NCI-H1417 (cell line): ENCODE data around the gene UBE2F.
"Not testable (repeated sequence)": the region's sequence is repeated elsewhere in the genome, so short reads cannot be mapped to it uniquely, and the experiment has no call there.

Experiments used
- DNase-seq, 3 experiments: peaks; one replicate each; lab custom pipeline; 2025; lab: John Stamatoyannopoulos, UW

UBE2F gene

GRCh38 chr2:238020816-238021215 is 54.0 kb downstream of the UBE2F start:
- no peak for DNase-seq

- no peak for DNase-seq
Observed at GRCh38 chr2:238021327-238021726, 54.5 kb downstream of the UBE2F start.

DNA sequence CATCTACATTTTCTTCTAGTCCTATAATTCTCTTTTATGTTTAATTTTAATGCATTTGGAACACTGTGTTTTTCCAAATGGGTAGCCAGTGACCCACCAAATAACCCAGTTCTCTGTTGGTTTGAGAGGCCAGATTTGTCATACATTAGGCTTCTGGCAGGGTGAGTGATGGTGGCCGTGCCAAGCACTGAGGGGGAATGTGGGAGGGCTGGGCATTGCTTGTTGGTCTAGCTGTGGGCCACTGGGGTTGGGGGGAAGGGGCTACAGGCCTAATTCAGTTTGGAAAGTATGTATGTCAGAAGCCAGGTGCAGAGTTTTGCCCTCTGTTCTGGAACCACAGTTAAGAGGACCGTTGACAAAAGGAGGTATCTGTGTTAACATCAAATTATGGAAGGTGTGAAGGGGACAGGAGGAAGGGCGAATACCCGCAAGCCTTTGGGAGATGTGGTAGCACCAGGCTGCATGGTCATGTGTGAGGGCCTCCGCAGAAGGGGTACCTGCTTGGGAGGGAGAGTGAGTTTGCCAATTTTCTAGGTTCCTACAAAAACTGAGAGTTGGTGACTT is 55.9 kb downstream of the UBE2F start:
- DNase-seq, result no peak

- no peak for DNase-seq
Observed at GRCh38 chr2:238023608-238024007, 56.8 kb downstream of the UBE2F start.

DNA sequence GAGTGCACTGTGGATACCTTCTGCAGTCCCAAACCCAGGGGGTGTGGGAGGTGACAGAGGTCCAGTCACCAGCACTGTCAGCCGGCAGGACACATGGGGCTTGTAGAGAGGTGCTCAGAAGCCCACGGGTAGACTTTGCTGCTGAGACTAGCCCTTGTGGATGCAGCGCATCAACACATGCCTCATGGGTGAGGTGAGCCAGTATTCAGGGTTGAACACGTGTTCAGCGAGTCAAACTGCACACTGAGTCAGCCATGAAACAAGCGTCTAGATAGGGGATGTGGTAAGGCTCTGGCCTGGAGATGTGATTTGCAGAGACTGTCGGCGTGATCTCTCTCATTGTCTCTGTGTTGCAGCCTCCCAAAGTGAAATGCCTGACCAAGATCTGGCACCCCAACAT is 58.2 kb downstream of the UBE2F start:
- no peak for DNase-seq

DNA sequence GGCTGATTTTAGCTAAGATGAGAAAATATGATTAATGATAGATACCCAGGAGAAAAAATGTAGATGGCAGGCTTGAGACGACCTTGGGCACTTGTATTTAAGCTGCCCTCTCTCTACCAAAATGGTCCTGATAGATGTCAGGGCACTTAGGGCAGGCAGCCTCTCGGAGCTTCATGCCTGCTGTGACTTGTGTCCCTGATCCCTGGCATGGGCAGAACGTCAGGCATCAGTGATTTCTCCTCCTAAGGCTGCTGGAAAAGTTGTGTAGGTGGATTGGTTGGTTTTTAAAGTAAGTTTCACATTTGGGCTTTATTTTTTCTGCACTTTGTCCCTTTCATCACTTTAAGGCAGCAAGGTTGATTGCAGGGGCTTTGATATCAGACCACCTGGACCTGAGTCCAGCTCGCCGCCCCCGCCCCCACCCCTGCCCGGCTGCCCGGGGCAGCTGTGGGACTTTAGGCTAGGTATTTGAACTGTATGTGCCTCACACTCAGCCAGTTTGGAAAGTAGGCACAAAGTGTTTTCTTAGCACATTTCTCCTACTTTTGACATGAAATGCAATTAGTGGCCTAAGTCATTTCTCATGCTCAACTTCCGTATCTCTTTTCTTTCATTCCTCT is 59.0 kb downstream of the UBE2F start:
- DNase-seq, result no peak

DNA sequence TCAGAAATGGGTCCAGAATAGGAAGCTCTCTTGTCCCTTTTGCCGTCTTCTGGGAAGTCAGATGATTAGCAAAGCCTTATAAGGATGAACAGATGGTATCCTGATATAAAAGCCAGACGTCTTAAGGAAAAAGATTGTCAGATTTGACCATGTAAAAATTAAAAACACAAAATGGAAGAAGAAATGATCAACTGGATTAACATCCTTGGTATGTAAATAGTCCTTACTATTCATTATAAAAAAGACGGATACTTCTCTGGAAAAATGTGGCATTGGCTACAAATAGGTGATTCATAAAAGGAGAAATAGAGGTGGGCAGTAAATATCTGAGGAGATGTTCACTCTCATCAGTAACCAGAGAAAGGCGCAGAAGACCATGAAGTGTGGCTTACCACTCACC is 60.2 kb downstream of the UBE2F start:
- no peak for DNase-seq

DNA sequence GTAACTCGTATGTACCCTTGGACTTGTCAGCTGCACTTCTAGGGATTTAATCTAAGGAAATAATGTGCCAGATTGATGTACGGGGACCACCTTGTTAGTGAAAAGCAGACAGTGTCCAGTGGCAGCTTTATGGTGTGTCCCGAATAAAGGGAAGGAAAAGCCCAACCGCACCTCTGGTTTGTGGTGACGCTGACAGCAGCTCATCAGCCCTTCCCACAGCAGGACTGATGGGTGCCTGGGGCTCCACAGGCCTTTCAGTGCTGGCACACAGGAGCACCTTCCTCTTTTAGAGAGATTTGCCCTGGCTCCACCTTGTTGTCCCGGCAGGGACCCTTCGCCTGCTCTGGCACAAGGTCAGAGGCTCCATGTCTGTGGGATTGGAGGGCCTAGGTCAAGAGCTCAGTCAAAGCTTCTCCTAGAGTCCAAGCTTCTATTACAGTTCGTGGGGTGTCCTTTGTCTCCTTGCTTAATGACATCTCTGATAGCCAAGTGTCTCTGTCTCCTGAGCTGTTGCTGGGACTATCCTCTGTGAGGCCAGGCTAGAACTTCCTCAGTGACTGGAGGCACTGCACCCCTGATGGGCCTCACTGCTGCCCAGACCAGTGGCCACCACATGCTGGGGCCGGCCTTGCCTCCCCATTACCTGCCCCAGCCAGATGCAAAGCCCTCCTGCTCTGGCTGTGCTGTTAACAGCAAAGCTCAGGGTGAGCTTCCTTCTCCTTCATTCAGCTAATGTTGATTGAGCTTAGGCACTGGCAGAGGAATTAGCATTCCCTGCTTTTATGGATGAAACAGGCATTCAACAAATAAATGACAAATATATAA is 61.0 kb downstream of the UBE2F start:
- DNase-seq, result no peak

DNA sequence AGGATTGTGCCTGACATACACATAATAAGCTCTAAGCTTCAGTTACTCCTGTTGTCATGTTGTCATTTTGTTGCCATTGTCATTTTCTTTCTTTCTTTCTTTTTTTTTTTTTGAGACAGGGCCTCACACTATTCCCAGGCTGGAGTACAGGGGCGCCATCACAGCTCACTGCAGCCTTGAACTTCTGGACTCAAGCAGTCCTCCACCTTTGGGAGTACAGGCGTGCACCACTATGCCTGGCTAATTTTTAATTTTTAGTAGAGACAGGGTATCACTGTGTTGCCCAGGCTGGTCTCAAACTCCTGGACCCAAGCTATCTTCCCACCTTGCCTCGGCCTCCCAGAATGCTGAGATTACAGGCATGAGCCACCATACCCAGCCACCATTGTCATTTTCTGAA is 63.0 kb downstream of the UBE2F start:
- no peak for DNase-seq

GRCh38 chr2:238030422-238031155 is 63.8 kb downstream of the UBE2F start:
- no peak for DNase-seq

GRCh38 chr2:238031751-238032150 is 64.9 kb downstream of the UBE2F start:
- no peak for DNase-seq

DNA sequence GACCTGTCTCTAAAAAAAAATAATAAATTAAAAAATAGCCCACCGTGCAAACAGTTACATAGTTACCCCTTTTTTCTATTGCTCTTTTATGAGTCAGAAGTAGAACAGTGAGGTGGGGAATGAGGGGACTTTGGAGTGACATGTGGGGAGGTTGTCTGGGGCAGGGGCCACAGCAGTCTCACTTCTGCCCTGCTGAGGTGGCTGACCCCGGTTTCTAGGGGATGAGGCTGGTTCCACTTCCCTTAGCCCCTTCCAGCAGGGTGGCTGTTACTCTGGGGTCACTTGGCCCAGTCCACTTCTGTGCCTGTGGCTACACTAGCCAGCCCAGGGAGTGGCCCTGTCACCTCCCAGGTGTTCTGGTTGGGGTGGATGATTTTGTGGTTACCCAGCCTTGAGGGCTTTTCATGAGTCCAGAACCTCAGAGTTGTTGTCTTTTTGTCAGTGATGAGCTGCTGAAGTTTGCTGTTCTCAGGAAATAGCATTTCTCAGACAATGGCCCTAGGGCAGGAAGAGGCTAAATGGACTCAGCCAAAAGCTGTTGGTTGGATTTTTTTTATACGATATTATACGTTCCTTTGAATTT is 66.0 kb downstream of the UBE2F start:
- DNase-seq, result no peak

- DNase-seq, result not testable (repeated sequence)
Observed at GRCh38 chr2:238033991-238034390, 67.2 kb downstream of the UBE2F start.

DNA sequence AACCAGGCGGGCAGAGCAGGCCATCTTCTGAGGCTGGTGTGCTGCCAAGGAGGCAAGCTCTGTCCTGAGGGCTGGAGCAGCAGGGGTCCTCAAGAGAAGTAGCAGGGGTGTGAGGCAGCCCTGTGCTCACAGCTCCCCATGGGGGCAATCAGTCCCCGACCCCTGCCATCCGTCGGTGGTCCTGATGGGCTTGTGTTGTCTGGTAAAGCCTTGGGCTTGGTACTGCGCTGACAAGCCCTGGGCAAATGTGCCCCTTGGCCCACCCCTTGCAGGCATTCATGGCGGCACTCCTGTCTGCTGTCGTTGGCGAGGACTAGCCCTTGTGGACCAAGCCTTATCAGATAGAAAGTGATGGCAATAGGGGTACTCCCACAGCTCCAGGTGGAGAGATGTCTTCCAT is 71.4 kb downstream of the UBE2F start:
- no peak for DNase-seq

GRCh38 chr2:238039151-238039550 is 72.3 kb downstream of the UBE2F start:
- DNase-seq, result no peak

GRCh38 chr2:238039985-238040384 is 73.2 kb downstream of the UBE2F start:
- no peak for DNase-seq

DNA sequence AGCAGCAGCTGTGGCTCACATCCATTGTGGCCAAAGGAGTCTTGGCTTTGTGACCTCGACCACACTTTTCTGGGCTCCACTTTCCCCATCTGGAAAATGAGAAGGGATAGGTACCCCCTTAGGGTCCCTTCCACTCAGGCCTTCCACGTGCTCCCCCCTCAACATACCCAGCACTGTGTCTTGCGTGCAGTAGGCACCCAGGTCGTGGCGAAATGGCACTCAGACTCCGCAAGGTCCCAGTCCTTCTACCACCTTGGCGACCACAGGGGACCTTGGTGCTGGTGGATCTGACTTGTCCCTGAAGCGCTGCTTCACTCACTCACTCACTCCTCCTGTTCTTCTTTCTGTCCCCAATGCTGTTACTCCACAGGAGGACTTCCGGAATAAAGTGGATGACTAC is 74.1 kb downstream of the UBE2F start:
- DNase-seq, result no peak

DNA sequence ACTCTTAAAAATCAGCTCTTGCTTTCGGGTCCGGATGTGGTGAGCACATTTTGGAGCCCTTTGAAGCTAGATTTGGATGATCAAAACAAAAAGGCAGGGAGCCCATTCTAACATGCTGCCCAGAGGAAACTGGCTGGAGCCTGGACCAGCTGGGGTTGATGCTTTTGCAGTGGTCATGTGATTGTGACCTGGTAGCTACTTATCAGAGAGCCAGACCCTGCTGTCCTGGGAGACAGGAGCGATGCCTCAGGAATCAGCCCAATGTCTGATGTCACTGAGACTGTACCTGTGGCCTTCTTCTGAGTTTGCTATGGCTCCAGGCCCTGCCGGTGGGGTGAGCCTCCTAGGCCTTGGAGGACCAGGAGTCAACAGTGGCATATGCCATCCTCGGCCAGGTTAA is 75.3 kb downstream of the UBE2F start:
- DNase-seq, result no peak

- DNase-seq, result no peak
Observed at GRCh38 chr2:238042849-238043584, 76.2 kb downstream of the UBE2F start.

- no peak for DNase-seq
Observed at GRCh38 chr2:238043851-238044250, 77.0 kb downstream of the UBE2F start.

- no peak for DNase-seq
Observed at GRCh38 chr2:238045575-238045974, 78.8 kb downstream of the UBE2F start.
